ENCODE results near the gene RNF13. TPM values are rescaled to one million over a fixed set of nuclear protein-coding genes. Genes with fewer than 3 reads are reported as not detected.

The RNF13 gene
- total and polyA plus RNA-seq, 2 donors (not counting 1 experiment from before 2014, with no cell fraction given), result 38.0 to 86.5 TPM

DNA sequence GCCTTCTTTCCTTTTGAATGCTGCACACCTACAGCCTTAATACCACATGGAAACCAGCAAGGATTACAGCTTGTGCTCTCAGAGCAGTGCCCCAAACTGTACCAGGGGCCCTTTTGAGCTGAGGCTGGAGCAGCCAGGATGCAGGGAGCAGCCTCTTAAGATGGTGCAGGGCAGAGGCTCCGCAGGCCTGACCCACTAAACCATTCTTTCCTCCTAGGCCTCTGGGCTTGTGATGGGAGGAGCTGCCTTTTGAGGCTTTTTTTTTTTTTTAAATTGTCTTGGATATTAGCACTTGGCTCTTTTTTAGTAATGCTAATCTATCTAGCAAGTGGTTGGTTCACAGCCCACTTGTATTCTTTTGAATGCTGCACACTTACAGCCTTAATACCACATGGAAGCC lies 120.0 kb downstream of the RNF13 start:
- Histone ChIP-seq H3K27ac (ENCODE audit: low read length in 2 of 2) (no peak overlapping the region), H3K4me3 (ENCODE audit: control extremely low read depth in 1 of 5, extremely low read depth in 1 of 5, insufficient read depth in 1 of 5, low read depth in 2 of 5, low read length in 4 of 5) (no peak overlapping the region), H3K27me3 (replicated peaks in 1 of 4; ENCODE audit: control extremely low read depth in 1 of 4, control insufficient read depth in 3 of 4, insufficient read depth in 4 of 4, low read length in 3 of 4) (no peaks in the 10 kb centered on the region), H4K20me1 (ENCODE audit: control insufficient read depth, insufficient read depth, low read length, poor library complexity, severe bottlenecking) (peaks cover 7% of the 10 kb centered on the region), H3K4me2 (replicated peaks; ENCODE audit: low read depth, low read length, poor library complexity, severe bottlenecking) (no peak overlapping the region), H3K4me1 (ENCODE audit: control insufficient read depth in 2 of 2, insufficient read depth in 2 of 2, low read length in 2 of 2) (no peaks in the 10 kb centered on the region), H3K9me3 (ENCODE audit: control extremely low read depth in 1 of 3, control insufficient read depth in 2 of 3, insufficient read depth in 1 of 3, low read length in 2 of 3) (peaks cover 0 to 9% (median 8%) of the 10 kb centered on the region in 3 donors), H3K9ac (ENCODE audit: low read length) (no peak overlapping the region), H3K36me3 (replicated peaks in 1 of 2; ENCODE audit: control extremely low read depth in 1 of 2, control insufficient read depth in 1 of 2, extremely low read depth in 1 of 2, insufficient read depth in 2 of 2, low read length in 1 of 2) (peaks cover 0 to 17% of the 10 kb centered on the region in 2 experiments), H2AFZ (ENCODE audit: insufficient read depth, low read depth, low read length, poor library complexity, severe bottlenecking) (no peak overlapping the region), H3K79me2 (ENCODE audit: control insufficient read depth, insufficient read depth, low read length) (peaks cover 19% of the 10 kb centered on the region)
- peaks cover 11% of the 10 kb centered on the region for H3K4me1 Mint-ChIP-seq
- no peak overlapping the region for H3K27ac Mint-ChIP-seq
- H3K27me3 Mint-ChIP-seq, result no peaks in the 10 kb centered on the region
- H3K4me3 Mint-ChIP-seq, result no peak overlapping the region
- H3K9me3 Mint-ChIP-seq (ENCODE audit: insufficient read depth), result no peaks in the 10 kb centered on the region
- ChIA-PET CTCF (interaction anchor here (0.7 kb wide), 2 partner anchors 503 to 853 kb away, joined by 3 read pairs; no protein-coding TSS in a partner anchor), POLR2A (no interaction called here)
- ATAC-seq (ENCODE audit: low read depth) (no peak), DNase-seq (no peak)
- no CpG with 5 or more reads among the region's 1 CpG for WGBS (ENCODE audit: insufficient coverage)
- no peak for TF ChIP-seq EZH2 (IDR thresholded peaks at IDR 0.05; ENCODE audit: borderline replicate concordance, insufficient read depth, low read depth, low read length, poor library complexity, severe bottlenecking)
- TF ChIP-seq, protein P1, sequence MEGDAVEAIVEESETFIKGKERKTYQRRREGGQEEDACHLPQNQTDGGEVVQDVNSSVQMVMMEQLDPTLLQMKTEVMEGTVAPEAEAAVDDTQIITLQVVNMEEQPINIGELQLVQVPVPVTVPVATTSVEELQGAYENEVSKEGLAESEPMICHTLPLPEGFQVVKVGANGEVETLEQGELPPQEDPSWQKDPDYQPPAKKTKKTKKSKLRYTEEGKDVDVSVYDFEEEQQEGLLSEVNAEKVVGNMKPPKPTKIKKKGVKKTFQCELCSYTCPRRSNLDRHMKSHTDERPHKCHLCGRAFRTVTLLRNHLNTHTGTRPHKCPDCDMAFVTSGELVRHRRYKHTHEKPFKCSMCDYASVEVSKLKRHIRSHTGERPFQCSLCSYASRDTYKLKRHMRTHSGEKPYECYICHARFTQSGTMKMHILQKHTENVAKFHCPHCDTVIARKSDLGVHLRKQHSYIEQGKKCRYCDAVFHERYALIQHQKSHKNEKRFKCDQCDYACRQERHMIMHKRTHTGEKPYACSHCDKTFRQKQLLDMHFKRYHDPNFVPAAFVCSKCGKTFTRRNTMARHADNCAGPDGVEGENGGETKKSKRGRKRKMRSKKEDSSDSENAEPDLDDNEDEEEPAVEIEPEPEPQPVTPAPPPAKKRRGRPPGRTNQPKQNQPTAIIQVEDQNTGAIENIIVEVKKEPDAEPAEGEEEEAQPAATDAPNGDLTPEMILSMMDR (IDR thresholded peaks at IDR 0.05), result no peak
- intact Hi-C loops (cut with micrococcal nuclease), result no loop called here

DNA sequence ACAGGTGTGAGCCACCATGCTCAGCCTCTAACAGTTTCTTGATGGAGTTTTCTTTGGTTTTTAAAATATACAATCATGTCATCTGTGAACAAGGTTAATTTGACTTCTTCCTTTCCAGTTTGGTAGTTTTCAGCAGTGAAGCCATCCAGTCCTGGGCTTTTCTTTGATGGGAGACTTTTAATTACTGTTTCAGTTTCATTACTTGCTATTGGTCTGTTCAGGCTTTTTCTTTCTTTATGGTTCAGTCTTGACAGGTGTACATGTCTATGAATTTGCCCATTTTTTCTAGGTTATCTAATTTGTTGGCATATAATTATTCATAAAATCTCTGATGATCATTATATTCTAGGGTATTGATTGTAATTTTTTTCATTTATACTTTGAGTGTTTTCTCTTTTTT lies 120.8 kb downstream of the RNF13 start:
- H3K27me3 ChIP-seq (replicated peaks in 1 of 4; ENCODE audit: control extremely low read depth in 1 of 4, control insufficient read depth in 3 of 4, insufficient read depth in 4 of 4, low read length in 3 of 4), result no peaks in the 10 kb centered on the region
- H3K4me2 ChIP-seq (replicated peaks; ENCODE audit: low read depth, low read length, poor library complexity, severe bottlenecking), result no peak overlapping the region
- no peaks in the 10 kb centered on the region for H3K27me3 Mint-ChIP-seq
- TF ChIP-seq, protein P1 (IDR thresholded peaks at IDR 0.05), result no peak
- TF ChIP-seq EZH2 (IDR thresholded peaks at IDR 0.05; ENCODE audit: borderline replicate concordance, insufficient read depth, low read depth, low read length, poor library complexity, severe bottlenecking), result no peak
- no peak overlapping the region for H3K27ac Mint-ChIP-seq
- ChIA-PET POLR2A (interaction anchor here (0.6 kb wide), 1 partner anchor 15 kb away, joined by 5 read pairs; no protein-coding TSS in a partner anchor), CTCF (no interaction called here)
- no peak for ATAC-seq (ENCODE audit: low read depth)
- peaks cover 19% of the 10 kb centered on the region for H3K79me2 ChIP-seq (ENCODE audit: control insufficient read depth, insufficient read depth, low read length)
- no peaks in the 10 kb centered on the region for H3K4me1 ChIP-seq (ENCODE audit: control insufficient read depth in 2 of 2, insufficient read depth in 2 of 2, low read length in 2 of 2)
- no peaks in the 10 kb centered on the region for H3K9me3 Mint-ChIP-seq (ENCODE audit: insufficient read depth)
- H3K27ac ChIP-seq (ENCODE audit: low read length in 2 of 2), result no peak overlapping the region
- H3K4me1 Mint-ChIP-seq, result peaks cover 11% of the 10 kb centered on the region
- no peak overlapping the region for H3K9ac ChIP-seq (ENCODE audit: low read length)
- peaks cover 0 to 17% of the 10 kb centered on the region in 2 experiments for H3K36me3 ChIP-seq (replicated peaks in 1 of 2; ENCODE audit: control extremely low read depth in 1 of 2, control insufficient read depth in 1 of 2, extremely low read depth in 1 of 2, insufficient read depth in 2 of 2, low read length in 1 of 2)
- H4K20me1 ChIP-seq (ENCODE audit: control insufficient read depth, insufficient read depth, low read length, poor library complexity, severe bottlenecking), result peaks cover 7% of the 10 kb centered on the region
- DNase-seq, result no peak
- no peak overlapping the region for H2AFZ ChIP-seq (ENCODE audit: insufficient read depth, low read depth, low read length, poor library complexity, severe bottlenecking)
- H3K4me3 Mint-ChIP-seq, result no peak overlapping the region
- no peak overlapping the region for H3K4me3 ChIP-seq (ENCODE audit: control extremely low read depth in 1 of 5, extremely low read depth in 1 of 5, insufficient read depth in 1 of 5, low read depth in 2 of 5, low read length in 4 of 5)
- peaks cover 0 to 9% (median 8%) of the 10 kb centered on the region in 3 donors for H3K9me3 ChIP-seq (ENCODE audit: control extremely low read depth in 1 of 3, control insufficient read depth in 2 of 3, insufficient read depth in 1 of 3, low read length in 2 of 3)
- intact Hi-C loops (cut with micrococcal nuclease), result no loop called here
